HG03280 (cell line): ENCODE results near the gene SMIM10L2A.
A peak's percentile ranks its signal among the peaks of the same experiment; 100 is the strongest.
"Not testable (repeated sequence)": the region's sequence is repeated elsewhere in the genome, so short reads cannot be mapped to it uniquely, and the experiment has no call there.

ENCODE experiments used
- ATAC-seq: cut with Tn5 transposase; IDR thresholded peaks from one replicate; pipeline ENCODE4 v1.9.1; 2021; ENCODE audit warnings: mild to moderate bottlenecking, moderate library complexity; ENCODE audit not compliant: unreplicated experiment

The SMIM10L2A gene

DNA sequence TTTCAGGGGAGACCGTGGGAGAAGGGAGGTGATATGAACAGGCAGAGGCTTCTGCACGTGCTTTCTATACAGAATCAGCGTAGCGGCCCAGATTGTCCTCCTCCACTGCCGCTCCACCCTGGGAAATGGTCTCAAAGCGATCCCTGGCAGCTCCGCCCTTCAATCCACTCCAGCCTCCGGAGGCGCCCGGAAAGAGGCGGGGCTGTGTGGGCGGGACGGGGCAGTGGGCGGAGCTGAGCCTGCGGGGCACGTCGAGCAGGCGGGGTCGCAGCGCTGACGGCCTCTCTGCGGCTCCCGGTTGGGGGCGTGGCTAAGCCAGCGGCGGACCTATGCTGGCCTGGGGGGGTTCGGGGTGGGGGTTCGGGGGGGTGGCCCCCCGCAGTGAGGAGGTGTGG is 210 bp upstream of the SMIM10L2A start:
- ATAC-seq: peak; percentile 90

- ATAC-seq: not testable (repeated sequence)
These were observed 1.0 kb downstream of the SMIM10L2A start for GRCh38 chrX:135422810-135423168.

DNA sequence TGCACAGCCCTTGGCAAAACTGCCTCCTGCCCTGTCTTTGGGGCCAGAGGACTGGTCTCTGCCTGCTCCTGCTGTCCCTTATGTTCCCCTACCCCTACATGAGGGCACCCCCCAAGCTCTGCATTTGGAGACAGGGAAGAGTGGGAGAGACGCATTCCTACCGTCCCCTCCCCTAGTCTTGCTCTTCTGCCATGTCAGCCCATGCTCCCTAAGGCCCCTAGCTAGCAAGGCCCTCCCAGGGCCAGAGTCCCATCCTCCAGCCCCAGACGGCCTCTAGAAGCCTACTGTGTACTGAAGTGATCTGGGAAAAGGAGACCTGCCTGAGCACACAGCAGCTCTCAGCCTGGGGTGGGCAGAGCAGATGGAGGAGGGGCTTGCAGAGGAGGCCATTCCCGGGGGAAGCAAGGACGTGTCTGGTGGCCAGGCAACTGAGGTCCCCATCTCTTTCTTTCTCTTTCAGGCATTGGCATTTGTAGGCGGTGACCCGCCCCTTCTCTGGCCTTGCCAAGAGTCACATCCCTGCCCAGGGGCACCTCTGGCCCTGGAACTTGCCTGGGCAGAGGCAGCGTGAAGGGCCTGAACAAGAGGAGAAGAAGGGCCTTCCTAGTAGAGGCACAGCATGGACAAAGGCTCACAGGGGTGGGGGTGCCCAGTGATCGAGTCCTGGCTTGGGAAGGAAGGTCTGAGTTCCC is 1.6 kb downstream of the SMIM10L2A start:
- ATAC-seq: not testable (repeated sequence)

DNA sequence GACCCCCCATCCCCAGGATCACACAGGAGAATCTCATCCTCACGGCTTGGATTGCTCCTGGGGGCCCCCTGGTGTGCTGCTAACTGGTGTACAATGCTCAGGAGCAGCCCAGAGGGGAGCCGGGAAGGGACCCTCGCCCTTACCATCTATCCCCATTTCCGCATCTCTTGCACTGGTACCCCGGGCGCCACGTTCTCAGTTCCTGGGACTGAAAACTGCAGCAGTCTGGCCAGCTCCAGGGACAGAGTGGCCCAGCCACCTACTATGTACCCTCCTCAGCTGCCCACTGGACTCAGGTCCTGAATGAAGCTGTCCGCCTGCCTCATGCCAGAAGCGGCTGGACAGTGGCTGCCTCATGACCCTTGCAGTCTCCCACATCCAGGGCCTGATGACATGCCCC is 2.7 kb downstream of the SMIM10L2A start:
- ATAC-seq: no peak

DNA sequence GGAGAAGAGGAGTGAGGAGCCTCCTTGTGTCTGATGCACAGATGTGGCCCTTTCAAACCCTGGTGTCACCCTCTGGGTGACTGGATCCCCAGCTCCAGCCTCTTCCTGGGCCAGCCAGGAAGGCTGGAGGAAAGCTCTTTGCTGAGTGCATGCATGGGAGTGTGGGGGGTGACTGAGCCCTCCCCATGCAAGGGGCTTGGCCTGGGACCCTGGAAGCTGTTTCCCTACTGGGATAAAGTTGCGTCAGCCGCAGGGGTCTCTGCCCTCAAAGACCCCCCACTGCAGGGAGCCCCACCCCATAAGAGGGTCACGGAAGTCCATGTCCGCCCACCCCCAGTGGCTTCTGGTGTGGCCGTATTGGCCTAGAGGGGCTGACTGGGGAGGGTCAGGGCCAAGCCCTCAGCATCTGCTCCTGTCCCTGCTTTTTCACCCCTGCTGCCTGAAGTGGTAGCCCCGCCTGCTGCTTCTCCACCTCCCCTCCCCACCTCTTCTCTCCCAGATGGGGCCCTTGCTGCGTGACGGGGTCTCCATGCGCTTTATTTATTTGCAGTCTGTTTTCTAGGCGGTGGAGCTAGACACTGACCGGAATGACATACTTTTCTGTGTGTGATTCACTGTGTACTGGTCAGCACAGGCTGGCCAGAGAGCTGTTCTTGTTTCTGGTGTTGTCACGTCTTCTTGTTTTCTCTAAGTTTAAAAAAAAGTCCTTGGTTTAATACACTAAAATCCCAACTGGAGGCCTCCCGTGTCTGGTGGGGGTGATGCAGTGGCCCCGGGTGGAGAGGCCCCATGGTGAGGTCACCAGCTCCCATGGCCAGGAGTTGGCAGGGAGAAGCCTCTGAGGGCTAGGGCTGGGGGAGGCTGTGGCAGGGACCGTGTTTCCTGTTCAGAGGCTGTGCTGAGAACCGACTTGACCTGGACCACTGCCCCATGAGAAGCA is 3.6 kb downstream of the SMIM10L2A start:
- ATAC-seq: no peak

- ATAC-seq: no peak
These were observed 7.7 kb downstream of the SMIM10L2A start for GRCh38 chrX:135429429-135429828.

- ATAC-seq: no peak
These were observed 10.1 kb downstream of the SMIM10L2A start for GRCh38 chrX:135431886-135432285.

- ATAC-seq: no peak
These were observed 10.7 kb downstream of the SMIM10L2A start for GRCh38 chrX:135432453-135432852.

- no peak for ATAC-seq
These were observed 11.3 kb downstream of the SMIM10L2A start for GRCh38 chrX:135432881-135433521.

DNA sequence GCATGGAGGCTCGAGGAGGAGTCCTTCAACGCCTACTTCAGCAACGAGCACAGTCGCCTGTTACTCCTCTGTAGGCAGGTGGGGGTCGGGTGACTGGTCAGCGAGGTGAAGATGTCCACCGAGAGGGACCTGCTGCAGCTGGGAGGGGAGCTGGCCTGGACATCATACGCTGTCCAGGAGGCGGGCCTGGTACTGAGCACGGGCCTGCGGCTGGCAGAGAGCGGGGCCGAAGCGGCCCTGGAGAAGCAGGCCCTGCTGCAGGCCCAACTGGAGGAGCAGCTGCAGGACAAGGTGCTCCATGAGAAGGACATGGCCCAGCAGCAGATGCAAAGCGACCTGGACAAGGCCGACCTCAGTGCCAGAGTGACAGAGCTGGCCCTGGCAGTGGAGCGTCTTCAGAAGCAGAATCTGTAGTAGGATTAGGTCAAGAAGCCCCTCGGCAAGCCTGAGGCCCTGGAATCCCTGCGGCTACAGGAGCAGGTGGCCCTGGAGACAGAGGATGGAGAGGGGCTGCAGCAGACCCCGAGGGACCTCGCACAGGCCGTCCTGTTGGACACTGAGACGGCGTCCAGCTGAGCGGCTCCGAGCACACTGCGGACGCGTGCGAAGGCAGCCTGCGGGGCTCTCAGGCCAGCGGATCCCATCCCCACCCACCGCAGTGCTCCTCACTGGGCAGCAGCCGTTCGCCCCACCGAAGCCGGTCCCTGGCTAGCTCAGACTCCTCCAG is 11.9 kb downstream of the SMIM10L2A start:
- no peak for ATAC-seq

DNA sequence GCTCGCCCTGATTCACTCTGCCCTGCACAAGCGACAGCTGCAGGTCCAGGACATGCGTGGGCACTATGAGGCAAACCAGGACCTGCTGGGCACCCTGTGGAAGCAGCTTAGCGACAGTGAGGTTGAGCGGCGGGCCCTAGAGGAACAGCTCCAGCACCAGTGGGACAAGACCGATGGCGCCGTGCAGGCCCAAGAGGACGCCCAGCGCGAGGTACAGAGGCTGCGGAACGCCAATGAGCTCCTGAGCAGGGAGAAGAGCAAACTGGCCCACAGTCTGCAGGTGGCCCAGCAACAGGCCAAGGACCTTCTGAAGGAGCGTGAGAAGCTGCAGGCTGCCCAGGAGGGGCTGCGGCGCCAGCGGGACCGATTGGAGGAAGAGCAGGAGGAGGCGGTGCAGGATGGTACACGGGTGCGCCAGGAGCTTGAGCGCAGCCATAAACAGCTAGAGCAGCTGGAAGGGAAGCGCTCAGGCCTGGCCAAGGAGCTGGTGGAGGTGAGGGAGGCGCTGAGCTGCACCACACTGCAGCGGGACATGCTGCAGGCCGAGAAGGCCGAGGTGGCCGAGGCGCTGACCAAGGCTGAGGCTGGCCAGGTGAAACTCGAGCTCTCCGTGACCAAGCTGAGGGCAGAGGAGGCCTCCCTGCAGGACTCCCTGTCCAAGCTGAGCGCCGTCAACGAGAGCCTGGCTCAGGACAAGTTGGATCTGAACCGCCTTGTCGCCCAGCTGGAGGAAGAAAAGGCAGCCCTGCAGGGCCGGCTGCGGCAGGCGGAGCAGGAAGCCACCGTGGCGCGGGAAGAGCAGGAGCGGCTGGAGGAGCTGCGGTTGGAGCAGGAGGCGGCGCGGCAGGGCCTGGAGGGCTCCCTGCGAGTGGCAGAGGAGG is 12.8 kb downstream of the SMIM10L2A start:
- no peak for ATAC-seq

DNA sequence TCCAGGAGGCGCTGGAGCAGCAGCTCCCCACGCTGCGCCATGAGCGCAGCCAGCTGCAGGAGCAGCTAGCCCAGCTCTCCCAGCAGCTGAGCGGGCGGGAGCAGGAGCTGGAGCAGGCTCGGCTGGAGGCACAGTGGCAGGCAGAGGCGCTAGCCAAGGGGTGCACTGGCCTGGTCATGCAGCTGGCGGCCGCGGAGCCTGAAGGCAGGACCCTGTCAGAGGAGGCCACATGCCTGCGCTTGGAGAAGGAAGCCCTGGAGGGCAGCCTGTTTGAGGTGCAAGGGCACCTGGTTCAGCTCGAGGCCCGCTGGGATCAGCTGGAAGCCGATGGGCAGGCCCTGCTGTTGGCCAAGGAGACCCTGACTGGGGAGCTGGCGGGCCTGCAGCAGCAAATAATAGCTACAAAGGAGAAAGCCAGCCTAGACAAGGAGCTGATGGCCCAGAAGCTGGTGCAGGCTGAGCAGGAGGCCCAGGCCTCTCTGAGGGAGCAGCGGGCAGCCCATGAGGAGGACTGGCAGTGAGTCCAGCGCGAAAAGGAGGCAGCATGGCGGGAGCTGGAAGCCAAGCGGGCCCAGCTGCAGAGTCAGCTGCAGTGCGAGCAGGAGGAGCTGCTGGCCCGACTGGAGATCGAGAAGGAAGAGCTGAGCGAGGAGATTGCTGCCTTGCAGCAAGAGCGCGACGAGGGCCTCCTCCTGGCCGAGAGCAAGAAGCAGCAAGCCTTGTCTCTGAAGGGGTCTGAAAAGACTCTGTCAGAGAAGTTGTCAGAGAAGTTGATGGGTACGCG is 13.6 kb downstream of the SMIM10L2A start:
- ATAC-seq: no peak

DNA sequence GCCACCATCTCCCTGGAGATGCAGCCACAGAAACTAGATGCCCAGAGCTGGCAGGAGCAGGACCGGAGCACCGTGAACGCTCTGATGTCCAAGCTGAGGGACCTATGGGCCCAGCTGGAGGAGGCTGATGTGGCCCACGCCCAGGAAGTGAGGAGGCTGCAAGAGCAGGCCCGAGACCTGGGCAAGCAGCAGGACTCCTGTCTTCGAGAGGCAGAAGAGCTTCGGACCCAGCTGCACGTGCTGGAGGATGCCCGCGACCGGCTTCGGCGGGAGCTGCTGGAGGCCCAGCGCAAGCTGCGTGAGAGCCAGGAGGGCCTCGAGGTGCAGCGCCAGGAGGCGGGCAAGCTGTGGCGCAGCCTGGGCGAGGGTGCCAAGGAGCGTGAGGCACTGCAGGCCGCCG is 14.2 kb downstream of the SMIM10L2A start:
- ATAC-seq: no peak

- no peak for ATAC-seq
These were observed 14.7 kb downstream of the SMIM10L2A start for GRCh38 chrX:135436456-135436855.

DNA sequence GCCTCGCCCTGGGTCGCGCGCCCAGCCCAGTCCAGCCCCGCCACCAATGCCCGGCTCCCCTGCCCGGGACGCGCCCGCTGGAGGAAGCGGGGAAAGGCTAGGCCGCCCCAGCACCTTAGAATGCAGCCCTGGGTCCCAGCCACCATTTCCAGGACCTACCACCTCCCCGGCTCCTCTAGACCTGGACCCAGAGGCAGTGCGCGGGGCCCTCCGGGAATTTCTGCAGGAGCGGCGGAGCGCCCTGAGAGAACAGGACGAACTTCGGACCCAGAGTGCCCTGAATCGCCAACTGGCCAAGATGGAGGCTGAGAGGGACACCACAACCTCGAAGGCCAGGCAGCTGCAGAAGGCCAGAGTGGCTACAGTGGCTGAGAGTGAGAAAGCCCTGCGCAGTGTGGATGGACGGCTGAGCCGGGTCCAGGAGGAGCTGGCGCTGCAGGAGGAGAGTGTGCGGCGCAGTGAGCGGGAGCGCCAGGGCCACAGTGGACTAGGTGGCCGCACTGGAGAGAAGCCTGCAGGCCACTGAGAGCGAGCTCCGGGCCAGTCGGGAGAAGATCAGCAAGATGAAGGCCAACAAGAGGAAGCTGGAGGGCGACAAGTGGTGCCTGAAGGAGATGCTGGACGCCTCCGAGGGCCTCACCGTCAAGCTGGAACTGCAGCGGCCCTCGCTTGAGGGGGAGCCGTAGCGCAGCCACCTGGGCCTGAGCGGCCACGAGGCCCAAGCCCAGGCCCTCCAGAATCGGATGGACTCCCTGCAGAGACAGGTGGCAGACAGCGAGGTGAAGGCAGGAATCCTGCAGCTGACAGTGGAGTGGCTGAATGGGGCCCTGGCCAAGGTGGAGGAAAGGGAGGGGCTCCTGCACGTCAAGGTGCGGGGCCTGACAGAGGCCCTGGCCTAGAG is 15.5 kb downstream of the SMIM10L2A start:
- ATAC-seq: no peak

GRCh38 chrX:135437867-135438733 is 16.4 kb downstream of the SMIM10L2A start:
- no peak for ATAC-seq

DNA sequence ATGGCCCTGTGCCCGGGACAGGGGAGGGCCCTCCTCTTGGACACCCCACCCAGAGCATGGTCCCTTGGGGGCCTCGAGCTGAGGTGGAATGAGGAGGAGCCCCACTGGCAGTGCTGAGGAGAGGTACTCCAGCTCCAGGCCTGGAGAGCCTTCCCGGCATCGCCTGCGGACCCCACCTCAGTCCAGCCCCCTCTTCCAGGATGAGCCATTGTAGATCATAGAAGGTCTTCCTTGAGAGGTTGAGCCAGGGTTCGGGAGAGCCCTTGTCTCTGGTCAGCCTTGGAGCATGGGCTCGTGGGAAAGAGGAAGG is 16.9 kb downstream of the SMIM10L2A start:
- no peak for ATAC-seq
